IPS-18c (cell line): ENCODE data around the gene FICD.
A peak's percentile ranks its signal among the peaks of the same experiment; 100 is the strongest.

ENCODE experiments used
- H3K4me3 ChIP-seq: 2 replicates; pipeline ENCODE4 v1.7.0; 2013; ENCODE audit warnings: low read depth, mild to moderate bottlenecking, low read length, moderate library complexity; ENCODE audit not compliant: insufficient read depth
- H3K9me3 ChIP-seq: one replicate; pipeline ENCODE4 v1.6.1; 2013; ENCODE audit warnings: mild to moderate bottlenecking, low read length, moderate library complexity; ENCODE audit not compliant: control insufficient read depth, insufficient read depth

FICD gene

DNA sequence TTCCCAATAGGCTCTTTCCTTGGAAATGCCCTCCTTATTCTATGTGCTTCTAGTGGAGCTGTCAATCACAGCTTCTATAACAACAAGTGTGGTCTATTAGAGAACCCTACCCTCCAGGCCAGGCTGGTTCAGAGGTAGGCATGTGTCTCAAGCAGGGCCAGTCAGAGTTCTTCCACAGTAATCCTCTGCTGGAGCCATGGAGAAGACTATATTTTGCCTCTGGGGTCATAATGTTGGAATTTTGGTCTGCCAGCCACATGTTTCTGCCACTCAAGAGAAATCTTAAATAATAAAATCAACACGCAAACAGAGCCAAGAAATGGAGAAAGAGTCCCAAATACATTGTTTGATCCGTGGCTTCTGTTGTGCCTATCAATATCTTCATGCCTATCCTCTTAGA, 23.8 kb upstream of the FICD start:
- H3K4me3 ChIP-seq, result no peak overlapping the region
- H3K9me3 ChIP-seq, result no peaks in the 10 kb centered on the region

DNA sequence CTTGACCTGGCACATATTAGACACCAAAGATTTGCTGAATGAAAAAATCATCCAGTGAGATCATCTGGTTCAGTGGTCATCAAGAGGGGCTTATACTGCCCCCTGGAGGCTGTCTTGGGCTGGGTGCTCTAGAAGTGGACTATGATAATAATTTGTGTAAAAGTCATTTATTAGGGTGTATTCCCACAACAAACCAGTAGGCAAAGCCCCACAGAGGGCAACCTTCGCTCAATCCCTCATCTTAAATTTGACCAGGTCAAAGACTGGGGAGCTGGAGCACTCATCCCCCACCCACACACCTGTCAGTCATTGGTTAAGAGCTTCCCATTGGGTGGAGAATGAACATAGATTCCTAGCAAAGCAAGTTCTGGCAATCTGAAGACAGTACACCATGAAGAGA, 20.0 kb upstream of the FICD start:
- H3K9me3 ChIP-seq, result peaks cover 2% of the 10 kb centered on the region
- H3K4me3 ChIP-seq, result no peak overlapping the region

DNA sequence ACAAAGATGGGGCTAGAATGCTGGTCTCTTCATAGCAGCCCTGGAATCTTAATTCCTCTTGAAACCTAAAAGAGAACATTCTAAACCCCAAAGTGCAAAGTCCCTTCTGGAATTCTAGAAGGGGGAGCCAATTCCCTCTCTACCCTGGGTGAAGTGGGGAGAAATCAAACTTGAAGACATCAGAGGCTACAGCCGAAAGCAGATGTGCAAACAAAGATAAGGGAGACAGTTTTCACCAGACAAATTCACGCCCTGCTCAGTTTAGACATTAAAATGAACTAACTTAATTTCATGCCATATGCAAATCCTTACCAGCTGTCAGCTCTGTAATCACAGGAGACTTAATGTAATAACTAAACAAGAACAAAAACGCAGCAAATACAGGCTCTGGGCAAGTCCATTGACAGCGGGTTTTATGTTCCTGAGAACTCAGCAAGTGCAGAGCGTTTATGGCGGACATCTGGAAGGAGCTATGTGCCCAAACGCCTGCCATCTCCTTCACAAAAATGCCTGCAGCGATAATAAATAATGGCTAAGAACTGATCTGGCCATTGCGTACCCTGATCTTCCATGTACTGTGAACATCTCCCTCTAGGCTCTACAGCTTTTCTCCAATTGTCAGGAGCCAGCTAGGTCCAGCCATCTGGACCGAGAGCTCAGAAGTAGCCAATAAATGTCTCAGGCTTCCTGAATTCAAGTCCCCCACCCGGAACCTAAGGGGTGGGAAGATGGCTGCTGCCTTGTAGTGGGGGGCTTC, 19.1 kb upstream of the FICD start:
- no peak overlapping the region for H3K4me3 ChIP-seq
- peaks cover 2% of the 10 kb centered on the region for H3K9me3 ChIP-seq

DNA sequence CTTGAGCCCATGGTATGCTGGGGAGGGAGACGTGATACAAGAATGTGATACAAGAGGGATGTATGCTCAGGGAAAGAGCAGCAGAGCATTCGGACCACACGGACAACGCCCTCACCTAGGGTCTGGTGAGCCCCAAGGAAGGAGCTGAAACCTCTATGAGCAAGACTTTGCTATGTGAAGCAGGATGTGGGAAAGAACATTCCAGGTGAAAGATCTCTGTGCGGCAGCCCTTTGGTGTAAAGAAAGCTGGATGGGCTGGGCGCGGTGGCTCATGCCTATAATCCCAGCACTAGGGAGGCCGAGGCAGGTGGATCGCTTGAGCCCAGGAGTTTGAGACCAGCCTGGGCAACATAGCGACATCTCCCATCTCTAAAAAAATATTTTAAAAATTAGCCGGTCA, 16.9 kb upstream of the FICD start:
- Histone ChIP-seq H3K9me3 (peaks cover 8% of the 10 kb centered on the region), H3K4me3 (no peak overlapping the region)

DNA sequence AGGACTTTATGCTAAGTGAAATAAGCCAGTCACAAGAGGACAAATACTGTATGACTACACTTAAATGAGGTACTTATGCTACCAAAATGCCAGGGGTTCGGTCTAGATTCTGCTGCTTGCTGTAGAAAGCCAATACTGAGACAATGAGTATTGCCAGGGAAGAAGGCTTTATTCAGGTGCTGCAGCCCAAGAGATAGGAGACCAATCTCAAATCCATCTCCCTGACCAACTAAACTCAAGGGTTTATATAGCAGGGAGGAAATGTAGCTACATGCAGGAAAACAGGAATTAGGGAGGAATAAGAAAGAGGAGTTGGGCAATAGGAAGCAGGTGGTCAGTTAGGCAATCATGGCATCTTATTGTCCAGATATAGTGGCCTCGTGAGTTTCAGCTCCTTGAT, 12.2 kb upstream of the FICD start:
- no peak overlapping the region for H3K4me3 ChIP-seq
- peaks cover 7% of the 10 kb centered on the region for H3K9me3 ChIP-seq

DNA sequence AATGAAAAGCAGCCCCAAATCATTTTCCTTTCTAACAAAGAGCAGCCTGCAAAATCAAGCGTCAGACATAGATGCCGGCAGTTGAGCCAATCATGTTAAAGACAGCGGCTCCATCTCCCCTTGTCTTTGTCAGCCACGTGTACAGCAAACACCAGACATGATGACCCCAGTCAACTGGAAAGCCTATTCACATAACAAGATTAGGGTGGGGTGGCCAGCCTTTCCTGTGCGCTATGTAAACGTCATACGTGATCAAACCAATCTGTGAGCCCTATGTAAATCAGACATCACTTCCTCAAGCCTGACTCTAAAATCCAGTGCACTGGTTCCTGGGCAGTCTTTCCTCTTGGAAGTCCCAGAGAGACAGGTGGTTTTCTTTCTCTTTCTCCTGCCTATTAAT, 9.9 kb upstream of the FICD start:
- H3K9me3 ChIP-seq, result peaks cover 6% of the 10 kb centered on the region
- H3K4me3 ChIP-seq, result no peak overlapping the region

DNA sequence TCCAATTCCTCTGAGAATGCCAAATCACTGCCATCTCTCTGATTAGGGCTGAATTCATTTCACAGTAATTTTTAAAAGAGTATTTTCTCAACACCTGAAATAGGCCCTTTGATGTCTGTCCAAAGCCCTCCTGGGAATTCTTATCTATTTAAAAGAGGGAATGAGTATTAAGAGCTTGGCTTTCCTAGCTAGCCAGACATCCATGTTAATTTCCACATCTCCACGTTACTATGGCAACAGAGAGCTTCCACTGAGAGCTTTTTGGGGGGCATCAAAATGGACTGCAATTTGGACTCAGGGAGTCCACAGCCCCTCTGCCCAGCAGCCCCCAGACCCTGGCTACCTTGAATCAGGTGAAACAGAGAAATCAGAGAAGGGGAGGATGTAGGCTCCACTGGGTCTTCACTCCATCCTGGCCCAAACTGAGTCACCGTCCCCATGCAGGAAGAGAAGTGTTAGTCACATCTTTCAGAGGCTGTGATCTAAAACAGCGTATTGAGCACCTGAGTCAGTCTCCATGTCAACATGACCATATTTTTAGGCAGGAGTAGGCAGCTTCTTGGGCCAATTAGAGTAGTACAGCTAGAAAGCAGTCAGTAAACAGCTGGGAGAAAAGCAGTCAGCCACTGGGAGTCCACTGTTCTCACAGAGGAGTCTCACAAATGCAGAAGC, 7.0 kb upstream of the FICD start:
- Histone ChIP-seq H3K4me3 (no peak overlapping the region), H3K9me3 (no peaks in the 10 kb centered on the region)

DNA sequence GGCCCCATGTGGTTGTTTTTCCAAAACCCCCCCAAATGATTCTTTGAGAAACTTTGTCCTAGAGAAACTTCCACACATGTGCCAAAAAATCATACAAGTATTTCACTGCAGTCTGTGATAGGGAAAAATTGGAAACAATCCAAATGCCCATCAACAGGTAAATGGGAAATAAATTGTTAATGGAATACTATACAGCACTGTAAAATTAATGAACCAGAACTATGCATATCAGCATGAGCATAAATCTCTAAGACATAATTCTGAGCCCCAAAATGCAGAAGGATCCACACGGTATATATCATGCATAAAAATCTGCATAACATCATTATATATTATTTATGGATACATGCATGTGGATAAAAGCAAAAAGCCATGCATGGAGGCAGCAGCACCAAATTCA, 5.3 kb upstream of the FICD start:
- H3K9me3 ChIP-seq, result no peaks in the 10 kb centered on the region
- H3K4me3 ChIP-seq, result no peak overlapping the region

DNA sequence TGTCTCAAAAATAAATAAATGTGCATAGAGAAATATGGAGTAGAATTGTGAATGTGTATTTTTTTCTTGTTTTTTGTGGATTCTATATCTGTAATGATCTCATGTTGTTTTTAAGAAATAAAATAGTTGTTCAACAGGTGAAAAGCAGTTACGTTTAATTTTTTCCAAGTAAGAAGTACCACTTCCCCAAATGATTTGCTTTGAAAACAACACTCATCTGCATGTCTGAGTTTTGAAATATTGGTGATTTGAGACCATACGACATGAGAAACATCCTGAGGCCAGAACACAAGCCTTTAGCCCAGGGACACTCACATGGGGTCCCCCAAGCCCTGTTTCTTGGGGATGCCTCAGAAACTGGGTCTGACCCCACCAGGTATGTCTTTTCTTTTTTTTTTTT, 4.2 kb upstream of the FICD start:
- Histone ChIP-seq H3K9me3 (peaks cover 2% of the 10 kb centered on the region), H3K4me3 (no peak overlapping the region)

DNA sequence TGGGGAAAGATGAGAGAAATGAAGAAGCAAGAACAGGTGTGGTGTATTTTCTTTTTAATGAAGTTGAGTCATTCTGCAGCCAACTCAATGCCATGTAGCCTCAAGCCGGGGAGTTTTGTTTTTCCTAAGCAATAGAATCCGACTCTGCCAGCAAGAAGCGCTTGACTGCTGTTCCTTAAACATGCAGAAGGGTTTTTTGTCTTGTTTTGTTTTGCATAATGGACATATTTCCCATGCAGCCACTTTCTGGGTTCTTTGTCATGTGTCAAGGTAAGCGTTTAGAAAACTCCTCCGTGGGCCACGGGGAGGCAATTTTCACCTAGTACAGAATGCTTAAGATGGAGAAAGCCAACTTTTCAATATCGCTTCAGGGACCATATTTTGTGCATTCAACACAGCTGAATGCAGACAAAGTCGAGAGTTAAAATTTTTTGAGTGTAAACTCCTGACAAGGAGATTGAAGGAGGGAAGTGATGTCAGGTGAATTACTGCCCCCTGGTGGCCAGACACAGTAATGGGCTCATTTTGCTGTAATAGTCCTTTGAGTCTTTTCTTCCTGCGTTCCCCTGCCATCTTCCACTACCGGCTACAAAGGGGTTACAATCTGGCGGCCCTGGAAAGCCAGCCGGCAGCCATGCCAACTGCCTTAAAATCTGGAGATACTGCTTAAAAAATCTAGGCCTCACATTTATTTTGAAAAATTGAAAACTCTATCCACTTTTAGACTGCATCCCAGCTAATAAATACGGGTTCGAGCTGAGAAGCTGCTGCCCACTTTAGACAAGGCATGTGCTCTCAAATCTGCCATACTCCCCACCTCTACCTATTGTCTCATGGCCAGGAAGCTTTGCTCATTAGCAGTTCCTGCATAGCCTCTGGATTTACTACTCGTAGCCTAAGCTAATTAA, 3.2 kb upstream of the FICD start:
- H3K4me3 ChIP-seq, result no peak overlapping the region

DNA sequence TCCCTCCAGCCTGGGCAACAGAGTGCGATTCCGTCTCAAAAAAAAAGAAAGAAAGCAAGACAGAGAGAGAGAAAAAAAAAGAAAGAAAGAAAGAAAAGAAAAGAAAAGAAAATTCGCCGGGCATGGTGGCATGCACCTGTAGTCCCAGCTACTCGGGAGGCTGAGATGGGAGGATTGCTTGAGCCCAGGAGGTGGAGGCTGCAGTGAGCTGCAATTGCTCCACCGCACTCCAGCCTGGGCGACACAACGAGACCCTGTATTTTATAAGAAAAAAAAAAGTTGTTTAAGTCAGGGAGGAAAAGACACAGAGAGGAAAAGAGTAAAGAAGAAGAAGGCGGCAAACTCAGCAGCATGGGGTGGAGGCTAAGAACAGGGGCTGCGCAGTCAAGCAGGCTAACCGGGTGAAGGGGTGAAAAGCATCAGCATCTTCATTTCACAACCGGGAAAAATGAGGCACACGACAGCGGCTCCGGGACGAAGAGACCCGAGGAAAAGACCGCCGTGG, 557 bp upstream of the FICD start:
- H3K9me3 ChIP-seq, result peaks cover 2% of the 10 kb centered on the region
- H3K4me3 ChIP-seq, result peak overlapping the region; percentile 86

More for the DNA sequence above, 3.2 kb upstream of the FICD start:
- peaks cover 2% of the 10 kb centered on the region for H3K9me3 ChIP-seq

DNA sequence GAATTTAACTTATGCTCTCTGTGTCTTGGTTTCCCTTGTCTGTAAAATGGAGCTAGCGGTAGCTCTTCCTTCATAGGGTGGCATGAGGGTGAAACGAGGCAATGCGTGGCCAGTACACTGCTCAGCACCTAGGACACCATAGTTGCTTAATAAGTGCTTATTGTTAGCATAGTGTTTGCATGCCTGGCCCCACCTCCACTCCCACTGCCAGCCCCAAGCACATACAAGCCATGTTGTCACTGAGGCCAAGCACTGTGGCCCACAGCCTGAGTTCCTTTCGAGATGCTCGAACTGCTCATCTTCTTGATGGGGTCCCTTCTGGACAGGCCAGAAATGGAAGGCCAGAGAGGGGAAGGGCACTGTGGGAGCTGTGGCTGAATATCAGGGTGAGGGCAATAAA, 839 bp downstream of the FICD start:
- peaks cover 2% of the 10 kb centered on the region for H3K9me3 ChIP-seq
- peak overlapping the region; percentile 86 for H3K4me3 ChIP-seq

DNA sequence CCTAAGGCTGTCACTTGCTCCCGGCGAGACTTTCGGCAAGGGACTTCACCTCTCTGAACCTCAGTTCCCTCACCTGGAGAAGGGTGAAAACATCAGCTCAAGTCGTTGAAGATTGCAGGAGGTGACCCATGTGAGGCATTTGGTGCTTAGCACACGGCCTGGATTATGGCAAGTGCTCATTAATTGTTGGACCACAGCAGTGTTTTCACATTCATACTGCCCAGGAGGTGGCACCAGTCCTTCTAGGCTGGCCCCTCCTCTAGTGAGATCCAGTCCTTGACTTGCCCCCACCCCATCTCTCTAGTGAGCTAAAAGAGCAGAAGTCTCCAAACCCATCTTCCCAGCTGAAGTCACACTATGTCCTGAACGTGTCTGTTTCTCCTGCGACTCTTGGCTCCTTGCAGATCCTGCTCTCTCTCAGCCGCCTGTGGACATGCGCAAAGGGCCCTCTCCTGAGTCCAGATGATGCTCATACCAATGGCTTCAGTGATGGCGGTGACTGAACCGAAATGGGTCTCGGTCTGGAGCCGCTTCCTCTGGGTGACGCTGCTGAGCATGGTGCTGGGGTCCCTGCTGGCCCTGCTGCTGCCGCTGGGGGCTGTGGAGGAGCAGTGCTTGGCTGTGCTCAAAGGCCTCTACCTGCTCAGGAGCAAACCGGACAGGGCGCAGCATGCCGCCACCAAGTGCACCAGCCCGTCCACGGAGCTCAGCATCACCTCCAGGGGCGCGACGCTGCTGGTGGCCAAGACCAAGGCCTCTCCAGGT, 1.6 kb downstream of the FICD start:
- Histone ChIP-seq H3K4me3 (no peak overlapping the region), H3K9me3 (peaks cover 2% of the 10 kb centered on the region)

DNA sequence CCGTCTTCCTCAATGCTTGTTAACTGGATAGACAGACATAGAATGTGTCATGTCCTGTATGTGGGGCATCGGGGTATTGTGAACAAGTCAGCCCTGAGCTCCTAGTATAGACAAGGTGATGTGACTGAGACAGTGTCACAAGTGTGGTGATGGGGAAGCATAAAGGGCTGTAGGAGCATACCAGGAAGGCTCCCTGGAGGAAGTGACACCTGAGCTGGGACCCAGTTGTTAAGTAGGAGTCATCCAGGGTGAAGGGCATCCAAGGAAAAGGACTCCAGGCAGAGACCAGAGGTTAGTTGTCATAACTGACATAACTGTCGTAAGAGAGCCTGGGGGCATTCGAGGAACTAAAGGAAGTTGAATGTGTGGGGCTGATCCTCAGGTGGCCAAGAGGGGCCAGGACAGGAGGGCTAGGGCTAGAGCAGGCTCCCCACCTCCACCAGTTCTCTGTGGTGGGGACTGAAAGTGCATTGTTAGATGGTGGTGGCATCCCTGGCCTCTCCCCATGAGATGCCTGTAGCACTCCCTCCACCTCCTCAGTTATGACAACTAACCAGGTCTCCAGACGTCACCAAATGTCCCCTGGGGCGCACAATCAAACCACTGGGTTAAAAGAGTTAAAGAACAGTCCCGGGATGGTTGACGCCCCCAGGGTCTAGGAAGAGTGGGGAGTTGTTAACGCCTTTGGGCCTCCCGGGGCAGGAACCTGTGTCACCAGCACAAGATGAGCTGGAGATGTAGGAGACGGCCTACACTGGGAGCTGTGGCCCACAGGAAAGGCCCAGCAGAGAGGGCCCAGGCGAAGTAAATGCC, 2.4 kb downstream of the FICD start:
- Histone ChIP-seq H3K4me3 (no peak overlapping the region), H3K9me3 (peaks cover 2% of the 10 kb centered on the region)

DNA sequence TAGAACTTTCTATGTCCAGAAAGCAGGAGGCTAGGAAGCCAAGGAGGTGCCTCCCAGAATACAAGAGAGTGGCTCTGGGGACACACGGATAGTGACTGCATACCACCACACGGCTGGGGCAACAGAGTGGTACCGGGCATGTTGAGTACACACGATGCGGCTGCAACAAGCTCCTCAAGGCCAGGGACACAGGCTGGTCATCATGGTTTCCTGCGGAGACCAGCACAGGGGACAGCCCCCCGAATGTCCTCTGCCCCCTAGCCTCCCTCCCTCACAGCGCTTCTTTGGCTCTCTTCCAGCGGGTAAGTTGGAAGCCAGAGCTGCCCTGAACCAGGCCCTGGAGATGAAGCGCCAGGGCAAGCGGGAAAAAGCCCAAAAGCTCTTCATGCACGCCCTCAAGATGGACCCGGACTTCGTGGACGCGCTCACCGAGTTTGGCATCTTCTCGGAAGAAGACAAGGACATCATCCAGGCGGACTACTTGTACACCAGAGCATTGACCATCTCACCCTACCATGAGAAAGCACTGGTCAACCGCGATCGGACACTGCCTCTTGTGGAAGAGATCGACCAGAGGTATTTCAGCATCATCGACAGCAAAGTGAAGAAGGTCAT, 3.1 kb downstream of the FICD start:
- H3K9me3 ChIP-seq, result peaks cover 2% of the 10 kb centered on the region
- no peak overlapping the region for H3K4me3 ChIP-seq
